K562 (cell line): ENCODE measurements around the gene KRT71. TPM values are rescaled to one million over a fixed set of nuclear protein-coding genes. Genes with fewer than 3 reads are reported as not detected.

Experiments used
- ATAC-seq: fragments of 200-7000 bp; cut with Tn5 transposase; 3 replicates; pipeline ENCODE4 v1.9.1; 2020; ENCODE audit warnings: moderate library complexity
- BruUV-seq: library from RNA; stranded (reverse); fragments of 400-500 nt; replicated peaks from 2 replicates; lab custom pipeline; 2021; lab: Mats Ljungman, UMichigan
- CTCF ChIA-PET: fragments of 300-600 bp; formaldehyde crosslinking; extraction: SDS; loops from one replicate; lab custom pipeline; 2021; ENCODE audit warnings: low intra/inter-chr PET ratio; lab: Yijun Ruan, JAX
- POLR2A ChIA-PET: fragments of 300-600, 350-650 bp; sonication (Branson Sonifier 250); formaldehyde crosslinking; extraction: SDS; loops from one replicate; lab custom pipeline; 2021; ENCODE audit warnings: antibody characterized with exemption, inconsistent platforms; lab: Yijun Ruan, JAX
- DNase-seq, 4 experiments: peaks; one replicate each; pipeline versions ENCODE4 v3.0.0 to v3.0.0-alpha.2; 2011 to 2018; ENCODE audit warnings: low spot score in 3 of 4, mixed read lengths in 3 of 4; ENCODE audit errors: extremely low read depth in 1 of 4
- FAIRE-seq: peaks from 2 replicates; lab custom pipeline; 2011; peaks lifted over from hg19 to GRCh38; lab: Jason Lieb, UNC
- H2AFZ ChIP-seq: 2 replicates; pipeline ENCODE4 v1.6.0; 2011; ENCODE audit warnings: low read depth, low read length, control low read depth, inconsistent platforms
- H3K27ac ChIP-seq: fragments of 200-600 bp; 3 replicates; pipeline ENCODE4 v1.8.0; 2011; ENCODE audit warnings: low read depth, mild to moderate bottlenecking, control low read depth, inconsistent platforms, low read length, moderate library complexity, mixed read lengths; ENCODE audit errors: extremely low read depth
- H3K27me3 ChIP-seq, 2 experiments: fragments of 300-600 bp in 1 of 2; 2 replicates in 1 of 2; 3 replicates in 1 of 2; pipeline versions ENCODE4 v1.6.0 to v1.8.0; 2011; ENCODE audit warnings: inconsistent platforms in 2 of 2, low read length in 2 of 2, mild to moderate bottlenecking in 1 of 2, mixed read lengths in 1 of 2, moderate library complexity in 1 of 2; ENCODE audit not compliant: control insufficient read depth in 2 of 2, insufficient read depth in 2 of 2
- H3K36me3 ChIP-seq: fragments of 300-600 bp; 3 replicates; pipeline ENCODE4 v1.8.0; 2011; ENCODE audit warnings: mild to moderate bottlenecking, low read length, inconsistent platforms; ENCODE audit not compliant: control insufficient read depth, insufficient read depth
- H3K4me1 ChIP-seq, 2 experiments: fragments of 200-600 bp in 1 of 2; replicated peaks in 1 of 2; 2 replicates in 1 of 2; 3 replicates in 1 of 2; pipeline versions ENCODE4 v1.5.1 to v1.8.0; 2011; ENCODE audit warnings: inconsistent platforms in 2 of 2, low read length in 2 of 2, mild to moderate bottlenecking in 1 of 2, mixed read lengths in 1 of 2, moderate library complexity in 1 of 2; ENCODE audit not compliant: control insufficient read depth in 2 of 2, insufficient read depth in 2 of 2
- H3K4me2 ChIP-seq: 2 replicates; pipeline ENCODE4 v1.6.1; 2011; ENCODE audit warnings: low read length, control low read depth, inconsistent platforms, mixed read lengths; ENCODE audit not compliant: insufficient read depth
- H3K4me3 ChIP-seq: fragments of 200-600 bp; sonication (generic), shearing (Covaris generic); 2 replicates; pipeline ENCODE4 v1.5.1; 2016; ENCODE audit warnings: control low read depth, inconsistent platforms
- H3K79me2 ChIP-seq: fragments of 200-600 bp; 3 replicates; pipeline ENCODE4 v1.8.0; 2011; ENCODE audit warnings: low read length, inconsistent platforms; ENCODE audit not compliant: control insufficient read depth, insufficient read depth
- H3K9ac ChIP-seq, 2 experiments: 2 replicates each; pipeline versions ENCODE4 v1.6.0 to v1.6.1; 2011; ENCODE audit warnings: low read depth in 2 of 2, low read length in 2 of 2, control low read depth in 1 of 2, inconsistent platforms in 1 of 2, mild to moderate bottlenecking in 1 of 2, mixed read lengths in 1 of 2; ENCODE audit not compliant: insufficient read depth in 1 of 2
- H3K9me1 ChIP-seq: one replicate; pipeline ENCODE4 v1.6.0; 2011; ENCODE audit warnings: inconsistent platforms, mild to moderate bottlenecking, low read length, moderate library complexity; ENCODE audit not compliant: control insufficient read depth, insufficient read depth
- H3K9me3 ChIP-seq: replicated peaks from 2 replicates; pipeline ENCODE4 v1.5.1; 2011; ENCODE audit warnings: low read depth, low read length, inconsistent platforms; ENCODE audit not compliant: control insufficient read depth, insufficient read depth
- H4K20me1 ChIP-seq: replicated peaks from 2 replicates; pipeline ENCODE4 v1.6.1; 2011; ENCODE audit warnings: low read length, inconsistent platforms, mixed read lengths; ENCODE audit not compliant: control insufficient read depth, insufficient read depth
- CTCF ChIP-seq, 3 experiments: IDR thresholded peaks in 2 of 3; conservative IDR thresholded peaks in 1 of 3; 2 replicates each; pipeline ENCODE4 v1.5.1; 2011 to 2012; ENCODE audit warnings: low read length in 3 of 3, mild to moderate bottlenecking in 3 of 3, control low read depth in 2 of 3, improper control_type of control experiment in 1 of 3, inconsistent platforms in 1 of 3, low read depth in 1 of 3, mixed read lengths in 1 of 3, moderate library complexity in 1 of 3; ENCODE audit not compliant: insufficient read depth in 2 of 3
- ETV1 ChIP-seq: fragments of 450-650 bp; conservative IDR thresholded peaks from 2 replicates; pipeline ENCODE4 v1.6.1; 2016; ENCODE audit warnings: missing genetic modification characterization, control low read depth, low read depth, missing compliant biosample characterization
- FOXJ3 ChIP-seq: sonication (generic); formaldehyde crosslinking; IDR thresholded peaks from 2 replicates; pipeline ENCODE4 v1.4.0; 2020; ENCODE audit warnings: mild to moderate bottlenecking, missing genetic modification reagents
- MEF2D ChIP-seq: conservative IDR thresholded peaks from 2 replicates; pipeline ENCODE4 v1.6.1; 2016; ENCODE audit warnings: low read depth, missing genetic modification characterization, missing compliant biosample characterization
- NR2C1 ChIP-seq, 2 experiments: fragments of 450-650 bp; IDR thresholded peaks; 2 replicates each; pipeline ENCODE4 v1.6.1; 2017; ENCODE audit warnings: mild to moderate bottlenecking in 2 of 2, antibody characterized with exemption in 1 of 2, inconsistent platforms in 1 of 2, missing compliant biosample characterization in 1 of 2, missing genetic modification characterization in 1 of 2
- SMAD4 ChIP-seq: fragments of 250-450 bp; sonication (Bioruptor Pico); conservative IDR thresholded peaks from 2 replicates; pipeline ENCODE4 v1.8.0; 2021; ENCODE audit warnings: inconsistent platforms, mild to moderate bottlenecking, moderate library complexity
- WGBS: fragments of 100-300 bp; shearing (Covaris generic); methylation state at CpG from one replicate; pipeline ENCODE4 v1.1.6; 2016; ENCODE audit warnings: low coverage, mixed read lengths; ENCODE audit not compliant: insufficient coverage; ENCODE audit errors: missing lambda C conversion rate; 5-methylcytosine and 5-hydroxymethylcytosine counted together
- in situ Hi-C: fragments of 300-500 bp; cut with MboI; formaldehyde crosslinking; loops from 4 replicates; pipeline ENCODE4 v1.15.0; 2018; ENCODE audit warnings: inconsistent platforms, mixed read lengths
- intact Hi-C: fragments of 100-400 bp; cut with micrococcal nuclease; formaldehyde crosslinking; loops from 2 replicates; pipeline ENCODE4 v1.14.2; 2022
- polyA plus RNA-seq, 8 experiments: library from polyadenylated mRNA; depleted of rRNA in 4 of 8; stranded (reverse) in 5 of 8; unstranded in 3 of 8; fragments of >200 nt; fragmentation: Nextera tagmentation in 2 of 8; fragmentation: Illumina TruSeq in 1 of 8; extraction: Ambion mirVana in 2 of 8; extraction: Trizol in 1 of 8; gene quantifications; 2 replicates each; pipeline versions ENCODE4 v1.2.1 to v1.2.3, GENCODE V29; 2011 to 2014; ENCODE audit warnings: inconsistent platforms in 1 of 8, missing spikeins in 1 of 8
- total RNA-seq, 7 experiments: library from RNA; depleted of rRNA in 6 of 7; stranded (reverse); fragments of >200 nt in 6 of 7; fragmentation: Illumina TruSeq in 2 of 7; extraction: Trizol in 2 of 7; gene quantifications; 2 replicates each; pipeline versions ENCODE4 v1.2.1 to v1.2.3, GENCODE V29; 2011 to 2021; ENCODE audit warnings: low replicate concordance in 1 of 7

The KRT71 gene
- total and polyA plus RNA-seq, 9 of the 15 experiments (the other 6 are each of a cell fraction or from before 2014, with no cell fraction given) = not detected

GRCh38 chr12:52543985-52544883 lies 8.7 kb downstream of the KRT71 start:
- H3K27me3 ChIP-seq = peaks cover 3 to 44% of the 10 kb centered on the region in 2 experiments; a peak in 2 of 5 replicates
- H3K79me2 ChIP-seq = no peaks in the 10 kb centered on the region
- WGBS = 2% methylated on average over 17 of the region's 17 CpGs
- H3K4me3 ChIP-seq = no peak overlapping the region
- H3K27ac ChIP-seq = no peak overlapping the region
- no TSS peak for BruUV-seq
- no peak overlapping the region for H3K4me2 ChIP-seq
- peak; percentile 6 to 25 (median 20) for DNase-seq
- peak; percentile 76 for ATAC-seq
- H3K9ac ChIP-seq = no peak overlapping the region
- H4K20me1 ChIP-seq = peaks cover 9% of the 10 kb centered on the region; the same call in 1 of the 2 replicates
- ChIA-PET POLR2A (interaction anchor here (0.5 to 1.3 kb wide), 2 partner anchors 9 to 123 kb away, joined by 4 to 7 read pairs; partner anchors contain the start of gene KRT71), CTCF (interaction anchor here (0.6 to 0.7 kb wide), 2 partner anchors 324 to 326 kb away, joined by 3 read pairs; no protein-coding TSS in a partner anchor)
- H3K9me3 ChIP-seq = no peaks in the 10 kb centered on the region
- peak in 2 of 3 experiments; percentile 4 to 57; a peak in 3 of 6 replicates for TF ChIP-seq CTCF (IDR thresholded peaks at IDR 0.05 in 2 of 3, conservative IDR thresholded peaks at IDR 0.05 in 1 of 3; ENCODE audit: insufficient read depth in 2 of 3, low read depth in 1 of 3, low read length in 3 of 3)
- no peak for TF ChIP-seq NR2C1 (IDR thresholded peaks at IDR 0.05)
- TF ChIP-seq NR2C1 (tag; IDR thresholded peaks at IDR 0.05) = no peak
- TF ChIP-seq MEF2D (tag) = no peak
- TF ChIP-seq ETV1 (tag) = peak; percentile 42; the same call in 1 of the 2 replicates
- TF ChIP-seq FOXJ3 (CRISPR knock-in tag) = no peak
- no peak for TF ChIP-seq SMAD4
- intact Hi-C loops = no loop called here
- no peaks in the 10 kb centered on the region for H3K9me1 ChIP-seq
- no peak for FAIRE-seq
- H3K4me1 ChIP-seq = no peaks in the 10 kb centered on the region
- H3K36me3 ChIP-seq = no peaks in the 10 kb centered on the region
- H2AFZ ChIP-seq = no peak overlapping the region
- in situ Hi-C loops = no loop called here
